Rectal smooth muscle tissue (tissue), 1 donor: Measurements from ENCODE around the gene SEMA4D.
A peak's percentile ranks its signal among the peaks of the same experiment; 100 is the strongest.

Experiments used
- H3K27ac ChIP-seq: one replicate; pipeline ENCODE4 v1.7.0; 2013; ENCODE audit warnings: low read depth, low read length, inconsistent platforms
- H3K27me3 ChIP-seq: one replicate; pipeline ENCODE4 v1.7.0; 2013; ENCODE audit warnings: low read length; ENCODE audit not compliant: control insufficient read depth, insufficient read depth
- H3K36me3 ChIP-seq: one replicate; pipeline ENCODE4 v1.7.0; 2013; ENCODE audit warnings: low read length; ENCODE audit not compliant: control insufficient read depth, insufficient read depth
- H3K4me1 ChIP-seq: one replicate; pipeline ENCODE4 v1.7.0; 2013; ENCODE audit warnings: low read length; ENCODE audit not compliant: control insufficient read depth, insufficient read depth
- H3K4me3 ChIP-seq: one replicate; pipeline ENCODE4 v1.7.0; 2013; ENCODE audit warnings: low read length
- H3K9ac ChIP-seq: one replicate; pipeline ENCODE4 v1.7.0; 2013; ENCODE audit warnings: low read length

SEMA4D gene

GRCh38 chr9:89395931-89396710, 101.8 kb downstream of the SEMA4D start:
- no peak overlapping the region for H3K9ac ChIP-seq
- peaks cover 19% of the 10 kb centered on the region for H3K36me3 ChIP-seq
- H3K27me3 ChIP-seq, result no peaks in the 10 kb centered on the region
- no peak overlapping the region for H3K27ac ChIP-seq
- no peaks in the 10 kb centered on the region for H3K4me1 ChIP-seq
- H3K4me3 ChIP-seq, result no peak overlapping the region

GRCh38 chr9:89394412-89394811, 103.5 kb downstream of the SEMA4D start:
- no peak overlapping the region for H3K9ac ChIP-seq
- peaks cover 19% of the 10 kb centered on the region for H3K36me3 ChIP-seq
- no peak overlapping the region for H3K27ac ChIP-seq
- no peaks in the 10 kb centered on the region for H3K4me1 ChIP-seq
- no peaks in the 10 kb centered on the region for H3K27me3 ChIP-seq
- no peak overlapping the region for H3K4me3 ChIP-seq

GRCh38 chr9:89391585-89391984, 106.3 kb downstream of the SEMA4D start:
- H3K4me3 ChIP-seq, result no peak overlapping the region
- no peak overlapping the region for H3K27ac ChIP-seq
- H3K4me1 ChIP-seq, result no peaks in the 10 kb centered on the region
- H3K9ac ChIP-seq, result no peak overlapping the region
- H3K27me3 ChIP-seq, result no peaks in the 10 kb centered on the region
- peaks cover 16% of the 10 kb centered on the region for H3K36me3 ChIP-seq

- H3K9ac ChIP-seq, result no peak overlapping the region
- H3K36me3 ChIP-seq, result peaks cover 13% of the 10 kb centered on the region
- no peak overlapping the region for H3K4me3 ChIP-seq
- H3K4me1 ChIP-seq, result no peaks in the 10 kb centered on the region
- H3K27me3 ChIP-seq, result no peaks in the 10 kb centered on the region
- H3K27ac ChIP-seq, result no peak overlapping the region
Measured at GRCh38 chr9:89390578-89391116, 107.3 kb downstream of the SEMA4D start.

GRCh38 chr9:89390068-89390555, 107.8 kb downstream of the SEMA4D start:
- Histone ChIP-seq H3K36me3 (peaks cover 13% of the 10 kb centered on the region), H3K27ac (no peak overlapping the region), H3K4me1 (no peaks in the 10 kb centered on the region), H3K27me3 (no peaks in the 10 kb centered on the region), H3K9ac (no peak overlapping the region), H3K4me3 (no peak overlapping the region)

GRCh38 chr9:89388868-89389177, 109.1 kb downstream of the SEMA4D start:
- Histone ChIP-seq H3K9ac (no peak overlapping the region), H3K36me3 (peaks cover 6% of the 10 kb centered on the region), H3K4me3 (no peak overlapping the region), H3K4me1 (no peaks in the 10 kb centered on the region), H3K27ac (no peak overlapping the region), H3K27me3 (no peaks in the 10 kb centered on the region)

- Histone ChIP-seq H3K27ac (peak overlapping the region; percentile 39), H3K4me3 (no peak overlapping the region), H3K9ac (no peak overlapping the region), H3K27me3 (no peaks in the 10 kb centered on the region), H3K4me1 (no peaks in the 10 kb centered on the region), H3K36me3 (peaks cover 6% of the 10 kb centered on the region)
Measured at GRCh38 chr9:89388084-89388867, 109.6 kb downstream of the SEMA4D start.

GRCh38 chr9:89387197-89387849, 110.6 kb downstream of the SEMA4D start:
- no peak overlapping the region for H3K4me3 ChIP-seq
- peak overlapping the region; percentile 6 for H3K27ac ChIP-seq
- no peak overlapping the region for H3K9ac ChIP-seq
- H3K4me1 ChIP-seq, result no peaks in the 10 kb centered on the region
- H3K27me3 ChIP-seq, result no peaks in the 10 kb centered on the region
- peaks cover 6% of the 10 kb centered on the region for H3K36me3 ChIP-seq

- H3K36me3 ChIP-seq, result peaks cover 6% of the 10 kb centered on the region
- no peak overlapping the region for H3K27ac ChIP-seq
- no peak overlapping the region for H3K9ac ChIP-seq
- no peaks in the 10 kb centered on the region for H3K27me3 ChIP-seq
- no peaks in the 10 kb centered on the region for H3K4me1 ChIP-seq
- H3K4me3 ChIP-seq, result no peak overlapping the region
Measured at GRCh38 chr9:89386797-89387196, 111.1 kb downstream of the SEMA4D start.

- Histone ChIP-seq H3K4me3 (no peak overlapping the region), H3K4me1 (no peaks in the 10 kb centered on the region), H3K27me3 (no peaks in the 10 kb centered on the region), H3K27ac (no peak overlapping the region), H3K36me3 (peaks cover 3% of the 10 kb centered on the region), H3K9ac (no peak overlapping the region)
Measured at GRCh38 chr9:89386206-89386605, 111.7 kb downstream of the SEMA4D start.

- no peaks in the 10 kb centered on the region for H3K27me3 ChIP-seq
- peaks cover 3% of the 10 kb centered on the region for H3K36me3 ChIP-seq
Measured at GRCh38 chr9:89384783-89385182, 113.1 kb downstream of the SEMA4D start.

GRCh38 chr9:89383721-89384300, 114.1 kb downstream of the SEMA4D start:
- peaks cover 3% of the 10 kb centered on the region for H3K36me3 ChIP-seq
- H3K27ac ChIP-seq, result no peak overlapping the region
- H3K9ac ChIP-seq, result no peak overlapping the region
- no peaks in the 10 kb centered on the region for H3K4me1 ChIP-seq
- H3K4me3 ChIP-seq, result no peak overlapping the region
- no peaks in the 10 kb centered on the region for H3K27me3 ChIP-seq

More at GRCh38 chr9:89384783-89385182, 113.1 kb downstream of the SEMA4D start:
- no peak overlapping the region for H3K9ac ChIP-seq
- H3K27ac ChIP-seq, result no peak overlapping the region
- H3K4me1 ChIP-seq, result no peaks in the 10 kb centered on the region
- H3K4me3 ChIP-seq, result no peak overlapping the region
